Activated CD4-positive, alpha-beta T cell treated with anti-CD3 and anti-CD28 coated beads, Interleukin-2, amount 50 U/mL, for 4 hours (primary cell): ENCODE results near the gene ANKRD30B.
"Not testable (repeated sequence)": the region's sequence is repeated elsewhere in the genome, so short reads cannot be mapped to it uniquely, and the experiment has no call there.

Experiments used
- DNase-seq, 2 experiments: peaks; one replicate each; pipeline ENCODE4 v3.0.0-alpha.2; 2020

ANKRD30B gene

GRCh38 chr18:14747513-14748474 lies at the start of gene ANKRD30B:
Gene ANKRD30B, plus strand, starts transcription at chr18:14748172. Its CDS starts 248 bp downstream, at chr18:14748420.
- no peak for DNase-seq

- DNase-seq, result not testable (repeated sequence)
Observed at GRCh38 chr18:14701286-14702040, 46.5 kb upstream of the ANKRD30B start.

GRCh38 chr18:14709761-14710160 lies 38.2 kb upstream of the ANKRD30B start:
- not testable (repeated sequence) for DNase-seq

DNA sequence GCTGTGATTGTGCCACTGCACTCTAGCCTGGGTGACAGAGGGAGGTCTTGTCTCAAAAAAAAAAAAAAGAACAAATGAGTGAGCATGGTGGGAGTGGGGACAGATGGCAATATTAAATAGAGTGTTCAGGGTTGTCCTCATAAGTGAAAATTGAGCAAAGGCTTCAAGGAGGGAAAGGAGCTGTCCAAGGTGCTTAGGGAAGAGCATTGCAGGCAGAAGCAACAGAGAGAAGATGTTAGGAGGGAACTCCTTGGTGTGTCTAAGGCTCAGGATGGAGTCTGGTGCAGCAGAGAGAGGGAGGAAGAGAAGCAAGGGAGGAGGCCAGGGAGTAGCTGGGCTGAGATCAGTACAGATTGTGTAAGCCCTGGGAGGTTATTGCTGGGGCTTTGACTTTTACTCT lies 26.4 kb upstream of the ANKRD30B start:
- DNase-seq, result not testable (repeated sequence)

DNA sequence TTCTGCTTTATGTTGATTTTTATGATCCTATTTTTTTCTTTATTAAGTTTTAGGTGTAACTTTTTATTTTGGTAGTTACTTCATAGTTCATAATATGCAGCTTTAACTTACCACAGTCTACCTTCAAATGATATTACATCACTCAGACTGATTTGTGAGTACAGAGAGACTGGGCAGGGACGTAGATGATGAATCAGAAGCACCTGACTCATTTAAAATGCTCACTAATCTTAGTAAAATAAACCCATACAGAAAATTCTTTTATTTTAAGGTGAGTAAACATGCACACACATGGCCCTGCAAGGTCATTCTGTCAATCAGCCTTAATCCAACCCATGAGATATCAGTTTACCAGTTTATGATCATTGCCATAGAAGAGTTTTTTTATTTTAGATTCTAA lies 8.9 kb upstream of the ANKRD30B start:
- DNase-seq, result not testable (repeated sequence)

GRCh38 chr18:14746897-14747296 lies 1.1 kb upstream of the ANKRD30B start:
- no peak for DNase-seq

GRCh38 chr18:14748496-14748895 lies 524 bp downstream of the ANKRD30B start:
- DNase-seq, result no peak

DNA sequence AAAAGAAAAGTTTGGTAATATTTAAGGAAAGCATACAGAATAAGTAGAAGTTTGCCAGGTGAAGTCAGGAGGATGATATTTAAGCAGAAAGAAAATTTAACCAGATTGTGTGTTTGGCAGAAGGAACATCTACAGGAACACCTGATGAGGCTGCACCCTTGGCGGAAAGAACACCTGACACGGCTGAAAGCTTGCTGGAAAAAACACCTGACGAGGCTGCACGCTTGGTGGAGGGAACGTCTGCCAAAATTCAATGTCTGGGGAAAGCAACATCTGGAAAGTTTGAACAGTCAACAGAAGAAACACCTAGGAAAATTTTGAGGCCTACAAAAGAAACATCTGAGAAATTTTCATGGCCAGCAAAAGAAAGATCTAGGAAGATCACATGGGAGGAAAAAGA lies 15.6 kb downstream of the ANKRD30B start:
- not testable (repeated sequence) for DNase-seq

DNA sequence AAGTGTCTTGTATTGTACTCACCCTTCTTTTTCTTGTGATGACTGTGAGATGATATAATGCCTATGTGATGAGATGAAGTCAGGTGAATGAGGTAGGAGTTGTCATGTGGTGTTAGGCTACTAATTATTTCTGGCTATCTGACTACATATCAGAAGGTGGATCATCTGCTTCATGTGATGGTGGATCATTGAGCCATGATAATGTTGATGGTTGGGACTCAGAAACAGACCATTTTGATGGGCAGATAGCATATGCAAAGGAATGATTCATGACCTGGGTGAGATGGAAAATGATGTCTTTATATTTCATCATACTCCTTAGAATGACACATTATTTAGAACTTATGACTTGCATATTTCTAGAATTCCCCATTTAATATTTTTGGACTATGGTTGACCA lies 19.5 kb downstream of the ANKRD30B start:
- DNase-seq, result no peak

GRCh38 chr18:14768241-14768640 lies 20.3 kb downstream of the ANKRD30B start:
- DNase-seq, result no peak

- DNase-seq, result no peak
Observed at GRCh38 chr18:14769381-14769780, 21.4 kb downstream of the ANKRD30B start.

GRCh38 chr18:14776801-14777200 lies 28.8 kb downstream of the ANKRD30B start:
- DNase-seq, result no peak

GRCh38 chr18:14781671-14782070 lies 33.7 kb downstream of the ANKRD30B start:
- DNase-seq, result no peak

DNA sequence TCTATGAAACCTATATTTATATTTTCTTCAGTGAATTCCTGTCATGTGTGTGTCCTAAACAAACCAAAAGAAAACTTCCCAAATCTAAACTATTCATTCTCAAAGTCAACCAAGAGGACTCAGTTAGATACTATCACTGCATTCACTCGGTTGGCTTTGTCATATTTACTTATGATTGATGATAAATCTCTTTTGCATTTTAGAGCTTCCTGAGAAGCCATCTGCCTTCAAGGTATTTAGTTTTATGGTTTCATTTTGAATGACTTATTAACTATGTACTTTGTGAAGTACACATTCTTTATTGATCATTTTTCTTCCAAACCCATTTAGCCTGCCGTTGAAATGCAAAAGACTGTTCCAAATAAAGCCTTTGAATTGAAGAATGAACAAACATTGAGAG lies 36.2 kb downstream of the ANKRD30B start:
- no peak for DNase-seq

DNA sequence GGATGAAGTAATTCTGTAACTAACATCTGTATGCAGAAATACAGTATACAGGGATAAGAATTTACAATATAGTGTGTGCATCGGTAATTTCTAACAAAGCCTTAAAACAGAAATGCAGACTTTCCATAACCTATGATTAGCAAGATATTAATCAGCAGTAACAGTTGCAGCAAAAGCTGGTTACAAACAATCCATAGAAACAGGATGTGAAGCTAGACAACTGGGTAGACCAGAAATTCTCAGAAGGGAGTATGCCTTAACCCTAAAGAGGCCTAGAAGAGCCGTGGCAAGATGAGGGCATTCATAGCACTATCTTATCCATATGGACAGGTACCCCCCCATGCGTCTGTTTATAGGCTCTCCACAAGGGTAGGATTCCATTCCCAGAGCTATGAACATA lies 48.9 kb downstream of the ANKRD30B start:
- DNase-seq, result not testable (repeated sequence)

- not testable (repeated sequence) for DNase-seq
Observed at GRCh38 chr18:14797969-14798764, 50.2 kb downstream of the ANKRD30B start.

- not testable (repeated sequence) for DNase-seq
Observed at GRCh38 chr18:14811081-14811480, 63.1 kb downstream of the ANKRD30B start.

GRCh38 chr18:14826972-14827632 lies 79.1 kb downstream of the ANKRD30B start:
- not testable (repeated sequence) for DNase-seq

DNA sequence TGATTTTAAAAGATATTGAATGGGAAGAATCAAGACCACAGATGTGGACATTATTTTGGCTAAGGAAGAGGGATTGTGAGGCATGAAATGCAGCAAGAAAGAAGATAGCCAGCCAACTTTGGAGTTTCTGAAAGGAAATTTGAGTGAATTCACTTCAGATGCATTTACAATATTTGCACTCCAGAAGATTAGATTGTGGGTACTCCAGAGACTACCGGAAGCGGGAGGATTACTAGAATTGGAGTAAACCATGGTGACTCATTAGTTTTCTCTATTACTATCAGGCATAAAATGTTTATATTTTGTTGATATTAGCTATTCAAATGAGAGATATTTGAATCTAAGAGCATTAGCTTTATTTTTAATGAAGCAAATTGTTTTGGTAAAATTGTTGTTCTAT lies 93.6 kb downstream of the ANKRD30B start:
- not testable (repeated sequence) for DNase-seq

DNA sequence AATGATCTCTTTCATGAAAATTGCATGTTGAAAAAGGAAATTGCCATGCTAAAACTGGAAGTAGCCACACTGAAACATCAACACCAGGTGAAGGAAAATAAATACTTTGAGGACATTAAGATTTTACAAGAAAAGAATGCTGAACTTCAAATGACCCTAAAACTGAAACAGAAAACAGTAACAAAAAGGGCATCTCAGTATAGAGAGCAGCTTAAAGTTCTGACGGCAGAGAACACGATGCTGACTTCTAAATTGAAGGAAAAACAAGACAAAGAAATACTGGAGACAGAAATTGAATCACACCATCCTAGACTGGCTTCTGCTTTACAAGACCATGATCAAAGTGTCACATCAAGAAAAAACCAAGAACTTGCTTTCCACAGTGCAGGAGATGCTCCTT lies 103.6 kb downstream of the ANKRD30B start:
- DNase-seq, result not testable (repeated sequence)

GRCh38 chr18:14855634-14856033 lies 107.7 kb downstream of the ANKRD30B start:
- not testable (repeated sequence) for DNase-seq

DNA sequence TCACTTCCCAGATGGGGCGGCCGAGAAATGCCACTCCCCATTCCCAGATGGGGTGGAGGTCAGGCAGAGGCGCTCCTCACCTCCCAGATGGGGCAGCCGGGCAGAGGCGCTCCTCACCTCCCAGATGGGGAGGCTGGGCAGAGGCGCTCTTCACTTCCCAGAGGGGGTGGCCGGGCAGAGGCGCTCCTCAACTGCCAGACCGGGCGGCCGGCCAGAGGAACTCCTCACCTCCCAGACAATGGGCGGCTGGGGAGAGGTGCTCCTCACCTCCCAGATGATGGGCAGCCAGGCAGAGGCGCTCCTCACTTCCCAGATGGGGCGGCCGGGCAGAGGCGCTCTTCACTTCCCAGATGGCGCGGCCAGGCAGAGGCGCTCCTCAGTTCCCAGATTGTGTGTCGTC lies 108.3 kb downstream of the ANKRD30B start:
- DNase-seq, result not testable (repeated sequence)
